ENCODE data around the gene VAPB. TPM values are rescaled to one million over a fixed set of nuclear protein-coding genes. Genes with fewer than 3 reads are reported as not detected.

The VAPB gene
- total RNA-seq, 1 donor from 2014 or later: 55.3 TPM

- DNase-seq (ENCODE audit: low spot score): no peak
- H3K27ac Mint-ChIP-seq (ENCODE audit: unreplicated experiment): no peak overlapping the region
- H3K4me3 Mint-ChIP-seq (ENCODE audit: unreplicated experiment): no peak overlapping the region
- no peak for TF ChIP-seq CTCF (IDR thresholded peaks at IDR 0.05)
- H3K9me3 Mint-ChIP-seq (ENCODE audit: low read depth): no peaks in the 10 kb centered on the region
- H3K27me3 Mint-ChIP-seq (ENCODE audit: low read depth): no peaks in the 10 kb centered on the region
- peaks cover 31% of the 10 kb centered on the region for H3K4me1 Mint-ChIP-seq (ENCODE audit: low read depth)
- H3K36me3 Mint-ChIP-seq (ENCODE audit: low read depth): peaks cover 2% of the 10 kb centered on the region
Measured at GRCh38 chr20:58434326-58434725, 45.3 kb downstream of the VAPB start.

GRCh38 chr20:58435237-58435636 is 46.2 kb downstream of the VAPB start:
- Mint-ChIP-seq H3K4me1 (ENCODE audit: low read depth) (peaks cover 40% of the 10 kb centered on the region), H3K9me3 (ENCODE audit: low read depth) (no peaks in the 10 kb centered on the region), H3K27ac (ENCODE audit: unreplicated experiment) (no peak overlapping the region), H3K36me3 (ENCODE audit: low read depth) (peaks cover 2% of the 10 kb centered on the region), H3K27me3 (ENCODE audit: low read depth) (no peaks in the 10 kb centered on the region), H3K4me3 (ENCODE audit: unreplicated experiment) (no peak overlapping the region)
- no peak for TF ChIP-seq CTCF (IDR thresholded peaks at IDR 0.05)
- no peak for DNase-seq (ENCODE audit: low spot score)

- peaks cover 4% of the 10 kb centered on the region for H3K36me3 Mint-ChIP-seq (ENCODE audit: low read depth)
- no peak for DNase-seq (ENCODE audit: low spot score)
- no peak overlapping the region for H3K4me3 Mint-ChIP-seq (ENCODE audit: unreplicated experiment)
- H3K27ac Mint-ChIP-seq (ENCODE audit: unreplicated experiment): no peak overlapping the region
- no peaks in the 10 kb centered on the region for H3K27me3 Mint-ChIP-seq (ENCODE audit: low read depth)
- H3K9me3 Mint-ChIP-seq (ENCODE audit: low read depth): no peaks in the 10 kb centered on the region
- TF ChIP-seq CTCF (IDR thresholded peaks at IDR 0.05): no peak
- H3K4me1 Mint-ChIP-seq (ENCODE audit: low read depth): peaks cover 25% of the 10 kb centered on the region
Measured at GRCh38 chr20:58436868-58437645, 48.0 kb downstream of the VAPB start.

GRCh38 chr20:58438970-58439808 is 50.2 kb downstream of the VAPB start:
- H3K4me1 Mint-ChIP-seq (ENCODE audit: low read depth): peaks cover 10% of the 10 kb centered on the region
- no peak for DNase-seq (ENCODE audit: low spot score)
- peaks cover 8% of the 10 kb centered on the region for H3K36me3 Mint-ChIP-seq (ENCODE audit: low read depth)
- H3K27me3 Mint-ChIP-seq (ENCODE audit: low read depth): no peaks in the 10 kb centered on the region
- no peak overlapping the region for H3K4me3 Mint-ChIP-seq (ENCODE audit: unreplicated experiment)
- TF ChIP-seq CTCF (IDR thresholded peaks at IDR 0.05): no peak
- H3K27ac Mint-ChIP-seq (ENCODE audit: unreplicated experiment): no peak overlapping the region
- H3K9me3 Mint-ChIP-seq (ENCODE audit: low read depth): no peaks in the 10 kb centered on the region

GRCh38 chr20:58440021-58440767 is 51.2 kb downstream of the VAPB start:
- peaks cover 14% of the 10 kb centered on the region for H3K36me3 Mint-ChIP-seq (ENCODE audit: low read depth)
- no peaks in the 10 kb centered on the region for H3K9me3 Mint-ChIP-seq (ENCODE audit: low read depth)
- no peak for DNase-seq (ENCODE audit: low spot score)
- TF ChIP-seq CTCF (IDR thresholded peaks at IDR 0.05): no peak
- H3K4me3 Mint-ChIP-seq (ENCODE audit: unreplicated experiment): no peak overlapping the region
- H3K27ac Mint-ChIP-seq (ENCODE audit: unreplicated experiment): no peak overlapping the region
- H3K4me1 Mint-ChIP-seq (ENCODE audit: low read depth): peaks cover 10% of the 10 kb centered on the region
- no peaks in the 10 kb centered on the region for H3K27me3 Mint-ChIP-seq (ENCODE audit: low read depth)

Measured in chondrocyte (in vitro differentiated cells).